Immature natural killer cell (primary cell): ENCODE measurements around the gene GABRR2. TPM values are rescaled to one million over a fixed set of nuclear protein-coding genes. Genes with fewer than 3 reads are reported as not detected.

Source experiments
- DNase-seq, 3 donors: peaks; one replicate each; pipeline ENCODE4 v3.0.0; 2022; ENCODE audit warnings: mixed read lengths in 1 of 3
- H3K27ac Mint-ChIP-seq, 6 donors: one replicate each; pipeline ENCODE4 v1.8.0; 2020; ENCODE audit warnings: mixed read lengths in 6 of 6, mild to moderate bottlenecking in 5 of 6, inconsistent platforms in 4 of 6, moderate library complexity in 3 of 6
- H3K27me3 Mint-ChIP-seq, 3 donors: one replicate each; pipeline ENCODE4 v1.8.0; 2020 to 2021; ENCODE audit warnings: low read depth in 3 of 3, mild to moderate bottlenecking in 3 of 3, mixed read lengths in 3 of 3, moderate library complexity in 3 of 3, inconsistent platforms in 1 of 3
- H3K36me3 Mint-ChIP-seq, 3 donors: one replicate each; pipeline ENCODE4 v1.8.0; 2020; ENCODE audit warnings: mixed read lengths in 3 of 3, inconsistent platforms in 2 of 3, mild to moderate bottlenecking in 2 of 3
- H3K4me1 Mint-ChIP-seq, 2 donors: one replicate each; pipeline ENCODE4 v1.8.0; 2020; ENCODE audit warnings: inconsistent platforms in 2 of 2, mild to moderate bottlenecking in 2 of 2, mixed read lengths in 2 of 2, moderate library complexity in 1 of 2
- H3K4me3 Mint-ChIP-seq, 5 donors: one replicate each; pipeline ENCODE4 v1.8.0; 2020; ENCODE audit warnings: mild to moderate bottlenecking in 5 of 5, mixed read lengths in 5 of 5, inconsistent platforms in 3 of 5, moderate library complexity in 3 of 5
- H3K9me3 Mint-ChIP-seq, 6 donors: one replicate each; pipeline ENCODE4 v1.8.0; 2020; ENCODE audit warnings: mild to moderate bottlenecking in 6 of 6, mixed read lengths in 6 of 6, inconsistent platforms in 4 of 6, moderate library complexity in 3 of 6
- polyA plus RNA-seq, 3 donors: library from polyadenylated mRNA; unstranded; fragments of 300-500 nt; fragmentation: Illumina TruSeq; gene quantifications; one replicate each; pipeline ENCODE4 v1.2.3, GENCODE V29; 2021

Gene GABRR2
- polyA plus RNA-seq, 3 donors from 2014 or later: not detected

- no peaks in the 10 kb centered on the region for H3K36me3 Mint-ChIP-seq
- H3K9me3 Mint-ChIP-seq: no peaks in the 10 kb centered on the region
- H3K4me1 Mint-ChIP-seq: no peaks in the 10 kb centered on the region
- no peak for DNase-seq
- no peak within 1 kb of the TSS for H3K27ac Mint-ChIP-seq
- H3K27me3 Mint-ChIP-seq: no peaks in the 10 kb centered on the region
- no peak within 1 kb of the TSS for H3K4me3 Mint-ChIP-seq
These were observed 97.7 kb downstream of the GABRR2 start, which contains the start of gene GABRR1 for GRCh38 chr6:89217299-89217910. Gene GABRR1 (minus strand): TSS chr6:89217358. CDS start chr6:89217322, 36 bp downstream.

GRCh38 chr6:89216411-89216810 is 98.7 kb downstream of the GABRR2 start:
- no peak overlapping the region for H3K4me3 Mint-ChIP-seq
- H3K27me3 Mint-ChIP-seq: no peaks in the 10 kb centered on the region
- DNase-seq: no peak
- H3K9me3 Mint-ChIP-seq: no peaks in the 10 kb centered on the region
- H3K36me3 Mint-ChIP-seq: no peaks in the 10 kb centered on the region
- no peak overlapping the region for H3K27ac Mint-ChIP-seq
- H3K4me1 Mint-ChIP-seq: no peaks in the 10 kb centered on the region

- H3K4me1 Mint-ChIP-seq: no peaks in the 10 kb centered on the region
- peaks cover 0 to 2% (median 0%) of the 10 kb centered on the region in 3 donors for H3K27me3 Mint-ChIP-seq
- no peaks in the 10 kb centered on the region for H3K9me3 Mint-ChIP-seq
- peaks cover 0 to 4% (median 0%) of the 10 kb centered on the region in 3 donors for H3K36me3 Mint-ChIP-seq
- DNase-seq: no peak
- no peak overlapping the region for H3K4me3 Mint-ChIP-seq
- H3K27ac Mint-ChIP-seq: no peak overlapping the region
These were observed 99.7 kb downstream of the GABRR2 start for GRCh38 chr6:89215391-89215790.

GRCh38 chr6:89214197-89214596 is 100.9 kb downstream of the GABRR2 start:
- H3K27me3 Mint-ChIP-seq: peaks cover 0 to 2% (median 0%) of the 10 kb centered on the region in 3 donors
- no peak for DNase-seq
- no peaks in the 10 kb centered on the region for H3K9me3 Mint-ChIP-seq
- peaks cover 0 to 4% (median 0%) of the 10 kb centered on the region in 3 donors for H3K36me3 Mint-ChIP-seq
- H3K27ac Mint-ChIP-seq: no peak overlapping the region
- no peaks in the 10 kb centered on the region for H3K4me1 Mint-ChIP-seq
- no peak overlapping the region for H3K4me3 Mint-ChIP-seq

GRCh38 chr6:89212472-89212871 is 102.6 kb downstream of the GABRR2 start:
- Mint-ChIP-seq H3K4me3 (no peak overlapping the region), H3K9me3 (no peaks in the 10 kb centered on the region), H3K4me1 (no peaks in the 10 kb centered on the region), H3K27ac (no peak overlapping the region), H3K27me3 (peaks cover 0 to 2% (median 0%) of the 10 kb centered on the region in 3 donors), H3K36me3 (peaks cover 0 to 4% (median 0%) of the 10 kb centered on the region in 3 donors)
- DNase-seq: no peak

- Mint-ChIP-seq H3K36me3 (peaks cover 0 to 4% (median 0%) of the 10 kb centered on the region in 3 donors), H3K4me1 (no peaks in the 10 kb centered on the region), H3K4me3 (no peak overlapping the region), H3K27ac (no peak overlapping the region), H3K9me3 (no peaks in the 10 kb centered on the region), H3K27me3 (peaks cover 0 to 4% (median 3%) of the 10 kb centered on the region in 3 donors)
- DNase-seq: no peak
These were observed 105.6 kb downstream of the GABRR2 start for GRCh38 chr6:89209457-89209856.

GRCh38 chr6:89208551-89208950 is 106.5 kb downstream of the GABRR2 start:
- Mint-ChIP-seq H3K9me3 (no peaks in the 10 kb centered on the region), H3K4me1 (no peaks in the 10 kb centered on the region), H3K27ac (no peak overlapping the region), H3K4me3 (no peak overlapping the region), H3K27me3 (peaks cover 0 to 4% (median 3%) of the 10 kb centered on the region in 3 donors), H3K36me3 (peaks cover 0 to 4% (median 0%) of the 10 kb centered on the region in 3 donors)
- no peak for DNase-seq

Other genes starting within 250 kb of the GABRR2 start
- 100 to 1,000 TPM; 255 to 629 (median 491) TPM for gene PNRC1, start 234.5 kb downstream of the GABRR2 start, polyA plus RNA-seq
- gene SRSF12, start 197.2 kb downstream of the GABRR2 start, polyA plus RNA-seq: under 1 TPM in 2 of 3 donors, not detected in 1; 0.22 to 0.45 TPM
- gene PM20D2, start 169.2 kb downstream of the GABRR2 start, polyA plus RNA-seq: 10 to 100 TPM in 1 of 3 donors, 1 to 10 TPM in 2; 6.6 to 10.1 (median 7.3) TPM
- gene GABRR1, start 97.9 kb downstream of the GABRR2 start, polyA plus RNA-seq: not detected
- gene UBE2J1, start 37.4 kb upstream of the GABRR2 start, polyA plus RNA-seq: 10 to 100 TPM; 38.2 to 54.8 (median 40.8) TPM
- under 1 TPM in 2 of 3 donors, not detected in 1; 0.11 to 0.22 TPM for gene RRAGD, start 97.0 kb upstream of the GABRR2 start, polyA plus RNA-seq
- gene ANKRD6, start 117.9 kb upstream of the GABRR2 start, polyA plus RNA-seq: 1 to 10 TPM in 1 of 3 donors, under 1 TPM in 2; 0.06 to 3.0 (median 0.52) TPM